Muscle layer of colon (tissue), 2 donors: ENCODE data around the gene MAPK13.
A peak's percentile ranks its signal among the peaks of the same experiment; 100 is the strongest.

Source experiments
- H3K27ac ChIP-seq: one replicate; pipeline ENCODE4 v1.7.0; 2013; ENCODE audit warnings: low read depth, mild to moderate bottlenecking, low read length, moderate library complexity
- H3K27me3 ChIP-seq, 2 donors: one replicate each; pipeline ENCODE4 v1.7.0; 2013; ENCODE audit warnings: low read length in 2 of 2, mild to moderate bottlenecking in 2 of 2; ENCODE audit not compliant: insufficient read depth in 2 of 2, control insufficient read depth in 1 of 2
- H3K36me3 ChIP-seq: one replicate; pipeline ENCODE4 v1.7.0; 2013; ENCODE audit warnings: mild to moderate bottlenecking, low read length; ENCODE audit not compliant: insufficient read depth
- H3K4me1 ChIP-seq: one replicate; pipeline ENCODE4 v1.7.0; 2013; ENCODE audit warnings: mild to moderate bottlenecking, low read length; ENCODE audit not compliant: insufficient read depth
- H3K4me3 ChIP-seq, 2 donors: one replicate each; pipeline ENCODE4 v1.7.0; 2013; ENCODE audit warnings: low read length in 2 of 2, low read depth in 1 of 2, mild to moderate bottlenecking in 1 of 2, moderate library complexity in 1 of 2
- H3K9ac ChIP-seq: one replicate; pipeline ENCODE4 v1.7.0; 2013; ENCODE audit warnings: low read length
- H3K9me3 ChIP-seq: one replicate; pipeline ENCODE4 v1.7.0; 2013; ENCODE audit warnings: mild to moderate bottlenecking, low read length
- donor health status: abdominal sarcoma.
- donor health status: Adenocarcinoma of cecum.

MAPK13 gene

DNA sequence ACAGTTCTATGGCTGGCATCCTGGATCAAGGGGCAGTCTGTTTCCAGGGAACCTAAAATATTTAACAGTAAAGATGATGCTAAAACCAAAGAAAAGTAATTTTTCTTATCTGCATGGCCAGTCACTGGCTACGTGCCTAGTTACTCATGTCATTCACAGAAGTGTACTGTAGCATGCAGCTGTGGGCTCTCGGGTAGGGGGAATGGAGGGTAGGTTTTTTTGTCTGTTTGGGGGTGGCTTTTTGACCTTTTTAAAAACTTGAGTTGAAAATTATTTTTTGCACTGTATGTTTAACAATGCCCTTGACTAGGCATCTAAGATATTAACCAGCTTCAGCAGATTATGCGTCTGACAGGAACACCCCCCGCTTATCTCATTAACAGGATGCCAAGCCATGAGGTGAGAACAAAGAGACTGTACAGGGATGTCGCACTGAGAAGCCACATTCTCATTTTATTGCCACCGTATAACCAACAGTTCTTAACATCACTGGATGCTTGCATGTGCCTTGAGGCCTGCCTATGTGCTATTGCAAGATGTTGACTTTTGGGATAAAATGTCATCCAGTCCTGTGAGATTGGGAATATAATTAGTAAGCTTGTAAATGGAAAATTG is 30.3 kb upstream of the MAPK13 start:
- H3K27me3 ChIP-seq, result no peaks in the 10 kb centered on the region
- peaks cover 20% of the 10 kb centered on the region for H3K4me1 ChIP-seq
- H3K9me3 ChIP-seq, result no peaks in the 10 kb centered on the region
- no peak overlapping the region for H3K4me3 ChIP-seq
- no peak overlapping the region for H3K27ac ChIP-seq
- H3K9ac ChIP-seq, result no peak overlapping the region
- peaks cover 25% of the 10 kb centered on the region for H3K36me3 ChIP-seq

- H3K4me3 ChIP-seq, result no peak overlapping the region
- no peaks in the 10 kb centered on the region for H3K9me3 ChIP-seq
- peaks cover 15% of the 10 kb centered on the region for H3K36me3 ChIP-seq
- H3K4me1 ChIP-seq, result peaks cover 20% of the 10 kb centered on the region
- H3K9ac ChIP-seq, result no peak overlapping the region
- H3K27ac ChIP-seq, result no peak overlapping the region
- no peaks in the 10 kb centered on the region for H3K27me3 ChIP-seq
Measured at GRCh38 chr6:36101691-36102090, 28.6 kb upstream of the MAPK13 start.

DNA sequence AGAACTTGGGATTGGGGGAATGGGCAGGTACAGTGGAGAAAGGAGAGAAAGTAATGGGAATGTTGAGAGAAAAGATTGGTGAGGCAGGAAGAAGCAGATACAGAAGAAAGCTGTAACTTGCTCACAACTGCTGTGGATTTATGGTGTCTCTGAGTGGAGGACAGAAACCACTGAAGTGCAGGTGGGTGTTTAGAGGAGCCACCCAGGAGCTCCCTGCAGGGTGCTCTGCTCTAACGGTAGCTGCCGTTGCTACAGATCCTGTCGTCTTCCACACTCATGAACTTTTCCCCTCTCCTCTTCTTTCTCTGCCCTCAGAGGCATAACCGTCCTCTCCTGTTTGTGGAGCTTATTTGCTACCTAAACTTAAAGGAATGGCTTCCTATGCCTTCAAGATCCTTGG is 27.5 kb upstream of the MAPK13 start:
- H3K27ac ChIP-seq, result no peak overlapping the region
- H3K4me1 ChIP-seq, result peaks cover 20% of the 10 kb centered on the region
- no peak overlapping the region for H3K9ac ChIP-seq
- no peaks in the 10 kb centered on the region for H3K27me3 ChIP-seq
- H3K36me3 ChIP-seq, result peaks cover 21% of the 10 kb centered on the region
- no peaks in the 10 kb centered on the region for H3K9me3 ChIP-seq
- no peak overlapping the region for H3K4me3 ChIP-seq

DNA sequence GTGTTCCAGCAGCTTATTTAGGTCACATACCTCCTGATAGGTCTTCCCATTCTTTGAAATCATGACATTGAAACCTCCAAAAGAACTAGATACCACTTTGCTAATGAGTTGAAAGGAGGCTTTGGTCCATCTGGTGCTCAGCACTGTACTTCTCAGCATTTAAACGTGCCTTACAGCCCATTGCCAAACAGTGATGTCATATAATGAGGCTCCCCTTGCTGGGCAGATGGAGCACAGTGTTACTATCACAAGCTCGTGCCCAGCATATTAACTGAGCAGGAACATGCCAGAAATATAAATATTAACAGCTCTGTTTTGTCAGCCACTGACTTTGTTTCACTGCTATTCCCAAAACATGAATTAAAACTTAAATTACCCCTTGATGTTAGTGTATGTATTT is 25.5 kb upstream of the MAPK13 start:
- H3K4me3 ChIP-seq, result no peak overlapping the region
- H3K9ac ChIP-seq, result no peak overlapping the region
- H3K9me3 ChIP-seq, result no peaks in the 10 kb centered on the region
- H3K27me3 ChIP-seq, result no peaks in the 10 kb centered on the region
- peaks cover 12% of the 10 kb centered on the region for H3K4me1 ChIP-seq
- peaks cover 37% of the 10 kb centered on the region for H3K36me3 ChIP-seq
- H3K27ac ChIP-seq, result no peak overlapping the region

GRCh38 chr6:36109092-36109491 is 21.2 kb upstream of the MAPK13 start:
- no peak overlapping the region for H3K27ac ChIP-seq
- no peaks in the 10 kb centered on the region for H3K9me3 ChIP-seq
- H3K9ac ChIP-seq, result no peak overlapping the region
- H3K4me3 ChIP-seq, result no peak overlapping the region
- peaks cover 39% of the 10 kb centered on the region for H3K36me3 ChIP-seq
- H3K4me1 ChIP-seq, result peaks cover 30% of the 10 kb centered on the region
- no peaks in the 10 kb centered on the region for H3K27me3 ChIP-seq

- H3K4me3 ChIP-seq, result no peak overlapping the region
- no peaks in the 10 kb centered on the region for H3K27me3 ChIP-seq
- peaks cover 39% of the 10 kb centered on the region for H3K36me3 ChIP-seq
- no peak overlapping the region for H3K27ac ChIP-seq
- no peaks in the 10 kb centered on the region for H3K9me3 ChIP-seq
- peaks cover 24% of the 10 kb centered on the region for H3K4me1 ChIP-seq
- no peak overlapping the region for H3K9ac ChIP-seq
Measured at GRCh38 chr6:36110050-36110449, 20.3 kb upstream of the MAPK13 start.

DNA sequence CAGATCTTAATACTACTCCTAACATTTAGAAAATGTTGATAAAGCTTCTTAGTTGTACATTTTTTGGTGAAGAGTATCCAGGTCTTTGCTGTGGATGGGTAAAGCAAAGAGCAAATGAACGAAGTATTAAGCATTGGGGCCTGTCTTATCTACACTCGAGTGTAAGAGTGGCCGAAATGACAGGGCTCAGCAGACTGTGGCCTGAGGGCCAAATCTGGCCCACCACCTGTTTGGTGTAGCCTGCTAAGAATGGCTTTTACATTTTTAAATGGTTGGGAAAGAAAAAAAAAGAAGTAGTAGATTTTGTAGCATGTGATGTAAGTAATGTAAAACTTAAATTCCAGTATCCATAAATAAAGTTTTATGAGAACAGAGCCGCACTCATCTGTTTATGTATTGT is 19.4 kb upstream of the MAPK13 start:
- Histone ChIP-seq H3K4me1 (peaks cover 18% of the 10 kb centered on the region), H3K36me3 (peaks cover 39% of the 10 kb centered on the region), H3K27me3 (no peaks in the 10 kb centered on the region), H3K9me3 (no peaks in the 10 kb centered on the region), H3K27ac (peak overlapping the region; percentile 46), H3K4me3 (no peak overlapping the region), H3K9ac (no peak overlapping the region)

- Histone ChIP-seq H3K27me3 (no peaks in the 10 kb centered on the region), H3K9me3 (no peaks in the 10 kb centered on the region), H3K9ac (no peak overlapping the region), H3K4me1 (peaks cover 18% of the 10 kb centered on the region), H3K4me3 (no peak overlapping the region), H3K27ac (peak overlapping the region; percentile 12), H3K36me3 (peaks cover 39% of the 10 kb centered on the region)
Measured at GRCh38 chr6:36111526-36111925, 18.8 kb upstream of the MAPK13 start.

DNA sequence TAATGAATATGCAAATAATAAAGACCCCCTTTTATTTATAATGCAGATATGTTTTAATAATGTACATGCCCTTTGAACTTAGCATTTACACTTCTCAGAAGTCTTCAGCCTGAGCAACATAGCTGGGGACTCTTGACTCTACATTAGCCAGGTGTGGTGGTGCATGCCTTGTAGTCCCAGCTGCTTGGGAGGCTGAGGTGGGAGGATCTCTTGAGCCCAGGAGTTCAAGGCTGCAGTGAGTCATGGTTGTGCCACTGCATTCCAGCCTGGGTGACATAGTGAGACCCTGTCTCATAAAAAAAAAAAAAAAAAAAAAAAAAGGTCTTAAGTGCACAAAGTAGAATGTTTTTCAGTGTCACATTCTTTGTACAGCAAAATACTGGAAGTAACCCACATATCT is 17.3 kb upstream of the MAPK13 start:
- Histone ChIP-seq H3K4me3 (no peak overlapping the region), H3K36me3 (peaks cover 35% of the 10 kb centered on the region), H3K9ac (no peak overlapping the region), H3K27me3 (no peaks in the 10 kb centered on the region), H3K27ac (no peak overlapping the region), H3K4me1 (peaks cover 18% of the 10 kb centered on the region), H3K9me3 (no peaks in the 10 kb centered on the region)

GRCh38 chr6:36113703-36114102 is 16.6 kb upstream of the MAPK13 start:
- peaks cover 18% of the 10 kb centered on the region for H3K4me1 ChIP-seq
- no peak overlapping the region for H3K9ac ChIP-seq
- no peak overlapping the region for H3K27ac ChIP-seq
- H3K27me3 ChIP-seq, result no peaks in the 10 kb centered on the region
- peaks cover 28% of the 10 kb centered on the region for H3K36me3 ChIP-seq
- no peaks in the 10 kb centered on the region for H3K9me3 ChIP-seq
- no peak overlapping the region for H3K4me3 ChIP-seq

GRCh38 chr6:36114798-36115408 is 15.4 kb upstream of the MAPK13 start:
- no peaks in the 10 kb centered on the region for H3K27me3 ChIP-seq
- H3K4me3 ChIP-seq, result no peak overlapping the region
- no peaks in the 10 kb centered on the region for H3K9me3 ChIP-seq
- peaks cover 18% of the 10 kb centered on the region for H3K4me1 ChIP-seq
- peaks cover 21% of the 10 kb centered on the region for H3K36me3 ChIP-seq
- H3K27ac ChIP-seq, result no peak overlapping the region
- H3K9ac ChIP-seq, result no peak overlapping the region

GRCh38 chr6:36115412-36115811 is 14.9 kb upstream of the MAPK13 start:
- Histone ChIP-seq H3K9ac (no peak overlapping the region), H3K9me3 (no peaks in the 10 kb centered on the region), H3K4me1 (peaks cover 13% of the 10 kb centered on the region), H3K36me3 (peaks cover 16% of the 10 kb centered on the region), H3K27me3 (no peaks in the 10 kb centered on the region), H3K4me3 (no peak overlapping the region), H3K27ac (no peak overlapping the region)
